ENCODE measurements around the gene SYNGAP1.

DNA sequence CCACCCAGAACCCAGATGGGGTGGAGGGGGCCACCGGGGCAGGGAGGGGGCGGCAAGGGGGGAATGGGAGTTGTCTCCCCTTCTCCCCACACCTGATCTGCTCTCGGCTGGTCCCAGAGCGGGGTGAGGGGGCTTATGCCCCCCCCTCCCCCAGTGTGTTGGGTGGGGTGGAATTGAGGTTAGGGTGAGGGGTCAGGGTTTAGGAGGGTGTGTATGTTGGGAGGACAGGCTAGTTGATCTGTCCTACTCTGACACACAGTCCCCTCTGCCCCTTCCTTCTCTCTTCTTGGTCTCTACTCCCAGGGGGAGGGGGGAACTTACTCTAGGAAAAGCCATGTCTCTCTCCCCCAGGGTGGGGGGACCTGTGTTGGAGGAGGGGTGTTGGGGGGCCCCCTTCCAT is 32.6 kb downstream of the SYNGAP1 start:
- TF ChIP-seq CTCF (IDR thresholded peaks at IDR 0.05) (no peak), POLR2A (IDR thresholded peaks at IDR 0.05) (no peak)
